Activated CD8-positive, alpha-beta T cell treated with anti-CD3 and anti-CD28 coated beads for 36 hours (primary cell): Measurements from ENCODE around the gene PARD6G. TPM values are rescaled to one million over a fixed set of nuclear protein-coding genes. Genes with fewer than 3 reads are reported as not detected.

ENCODE experiments used
- ATAC-seq: fragments of 200-7000 bp; cut with Tn5 transposase; one replicate; pipeline ENCODE4 v1.10.0; 2021; ENCODE audit warnings: mild to moderate bottlenecking, moderate library complexity
- CTCF ChIA-PET: fragments of 350-600 bp; sonication (Branson Sonifier 250); formaldehyde crosslinking; loops from one replicate; lab custom pipeline; 2021; ENCODE audit warnings: antibody characterized with exemption; lab: Charles Lee
- POLR2A ChIA-PET: fragments of 350-600 bp; sonication (Branson Sonifier 250); formaldehyde crosslinking; loops from one replicate; lab custom pipeline; 2021; ENCODE audit warnings: antibody characterized with exemption; lab: Charles Lee
- DNase-seq: peaks from one replicate; pipeline ENCODE4 v3.0.0-alpha.2; 2020
- H3K27ac Mint-ChIP-seq: one replicate; pipeline ENCODE4 v1.8.0; 2021; ENCODE audit warnings: mild to moderate bottlenecking, mixed read lengths
- H3K27me3 Mint-ChIP-seq: one replicate; pipeline ENCODE4 v1.8.0; 2021; ENCODE audit warnings: mixed read lengths
- H3K36me3 Mint-ChIP-seq: one replicate; pipeline ENCODE4 v1.8.0; 2021; ENCODE audit warnings: low read depth, mixed read lengths
- H3K4me1 Mint-ChIP-seq: one replicate; pipeline ENCODE4 v1.8.0; 2021; ENCODE audit warnings: low read depth, mixed read lengths
- H3K4me3 Mint-ChIP-seq: one replicate; pipeline ENCODE4 v1.8.0; 2021; ENCODE audit warnings: mild to moderate bottlenecking, moderate library complexity, mixed read lengths
- H3K9me3 Mint-ChIP-seq: one replicate; pipeline ENCODE4 v1.8.0; 2021; ENCODE audit warnings: mixed read lengths
- CTCF ChIP-seq: fragments of 200-600 bp; IDR thresholded peaks from one replicate; pipeline ENCODE4 v1.8.0; 2022; ENCODE audit warnings: antibody characterized with exemption, mild to moderate bottlenecking
- intact Hi-C: fragments of 100-400 bp; cut with micrococcal nuclease; formaldehyde crosslinking; loops from one replicate; pipeline ENCODE4 v1.10.0; 2022
- total RNA-seq, 2 experiments: library from RNA; stranded (reverse); gene quantifications; one replicate each; pipeline ENCODE4 v1.2.3, GENCODE V29; 2021

PARD6G gene
- total RNA-seq, 2 experiments from 2014 or later, result 0.16 to 0.23 TPM

GRCh38 chr18:80231616-80232015 is 15.7 kb downstream of the PARD6G start:
- Mint-ChIP-seq H3K9me3 (peaks cover 1% of the 10 kb centered on the region), H3K27ac (no peak overlapping the region)

GRCh38 chr18:80231151-80231550 is 16.2 kb downstream of the PARD6G start:
- ATAC-seq (no peak), DNase-seq (no peak)
- Mint-ChIP-seq H3K27ac (no peak overlapping the region), H3K36me3 (no peaks in the 10 kb centered on the region), H3K4me3 (no peak overlapping the region), H3K27me3 (peaks cover 9% of the 10 kb centered on the region), H3K4me1 (no peaks in the 10 kb centered on the region), H3K9me3 (peaks cover 1% of the 10 kb centered on the region)
- POLR2A ChIA-PET, result no interaction called here
- CTCF ChIA-PET, result no interaction called here
- intact Hi-C loops, result no loop called here
- no peak for TF ChIP-seq CTCF

More at GRCh38 chr18:80231616-80232015, 15.7 kb downstream of the PARD6G start:
- no peak overlapping the region for H3K4me3 Mint-ChIP-seq
- CTCF ChIA-PET, result no interaction called here
- DNase-seq (no peak), ATAC-seq (no peak)
- intact Hi-C loops, result no loop called here
- H3K27me3 Mint-ChIP-seq, result peaks cover 13% of the 10 kb centered on the region
- no peaks in the 10 kb centered on the region for H3K4me1 Mint-ChIP-seq
- no peak for TF ChIP-seq CTCF
- H3K36me3 Mint-ChIP-seq, result no peaks in the 10 kb centered on the region
- POLR2A ChIA-PET, result no interaction called here

- intact Hi-C loops, result no loop called here
- CTCF ChIA-PET, result no interaction called here
- Mint-ChIP-seq H3K4me3 (no peak overlapping the region), H3K27ac (no peak overlapping the region), H3K27me3 (peaks cover 7% of the 10 kb centered on the region), H3K9me3 (no peaks in the 10 kb centered on the region), H3K36me3 (no peaks in the 10 kb centered on the region), H3K4me1 (no peaks in the 10 kb centered on the region)
- POLR2A ChIA-PET, result no interaction called here
- ATAC-seq, result no peak
- TF ChIP-seq CTCF, result no peak
- DNase-seq, result no peak
These were observed 17.3 kb downstream of the PARD6G start for GRCh38 chr18:80229766-80230745.

GRCh38 chr18:80229363-80229762 is 18.0 kb downstream of the PARD6G start:
- DNase-seq (no peak), ATAC-seq (no peak)
- POLR2A ChIA-PET, result no interaction called here
- CTCF ChIA-PET, result no interaction called here
- no peaks in the 10 kb centered on the region for H3K9me3 Mint-ChIP-seq
- H3K4me3 Mint-ChIP-seq, result no peak overlapping the region
- intact Hi-C loops, result no loop called here
- no peak for TF ChIP-seq CTCF
- peaks cover 5% of the 10 kb centered on the region for H3K27me3 Mint-ChIP-seq
- H3K36me3 Mint-ChIP-seq, result no peaks in the 10 kb centered on the region
- no peaks in the 10 kb centered on the region for H3K4me1 Mint-ChIP-seq
- no peak overlapping the region for H3K27ac Mint-ChIP-seq
